HG03095 (cell line): Measurements from ENCODE around the gene KAZN.

Source experiments
- ATAC-seq: cut with Tn5 transposase; IDR thresholded peaks from one replicate; pipeline ENCODE4 v1.9.1; 2021; ENCODE audit warnings: moderate library complexity; ENCODE audit not compliant: unreplicated experiment

Gene KAZN

DNA sequence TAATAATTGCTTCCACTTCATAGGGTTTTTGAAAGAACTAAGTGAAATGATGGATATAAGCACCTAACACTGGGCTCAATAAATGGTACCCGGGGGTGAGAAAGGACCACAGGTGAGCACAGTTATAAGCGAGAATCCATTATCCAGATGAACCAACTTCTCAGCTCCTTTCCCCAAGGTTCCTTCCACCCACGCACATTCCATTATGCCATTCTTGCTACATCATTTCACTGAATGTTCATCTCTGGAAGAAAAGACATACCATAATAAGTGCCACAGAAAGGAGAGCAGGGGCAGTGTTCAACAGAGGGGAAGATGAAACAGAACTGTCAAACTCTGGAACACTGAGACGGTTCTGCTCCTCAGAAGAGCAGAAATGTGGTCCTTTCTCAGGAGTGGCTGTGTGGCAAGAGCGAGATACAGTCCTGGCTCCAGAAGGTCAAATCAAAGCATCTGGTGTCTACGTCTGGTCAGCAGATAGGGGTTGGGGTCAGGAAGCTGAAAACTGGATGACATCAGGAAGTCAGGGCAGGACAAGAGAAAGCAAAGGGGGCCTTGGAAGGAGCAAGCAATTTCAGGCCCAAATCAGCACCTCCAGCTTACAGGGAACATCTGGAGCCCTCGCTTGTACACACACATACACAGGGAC, 299.6 kb downstream of the KAZN start:
- no peak for ATAC-seq

DNA sequence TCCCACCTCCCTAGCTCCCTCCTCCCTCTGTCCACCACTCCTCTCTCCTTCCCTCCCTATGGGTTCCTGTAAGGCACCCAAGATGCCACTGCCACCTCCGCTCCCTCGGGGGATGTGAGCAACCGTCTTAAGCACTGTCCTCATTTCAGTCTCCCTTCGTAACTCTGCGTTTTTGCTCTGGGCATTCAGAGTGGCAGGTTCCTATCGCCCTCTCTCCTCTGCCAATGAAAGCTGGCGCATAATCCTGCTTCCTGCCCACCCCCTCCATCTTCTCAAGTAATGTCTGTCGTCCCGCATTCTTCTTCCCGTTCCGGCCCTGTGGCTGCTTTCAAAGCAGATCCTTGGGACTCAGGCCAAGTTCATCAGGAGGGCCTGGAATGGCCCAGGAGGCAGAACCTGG, 301.2 kb downstream of the KAZN start:
- ATAC-seq = no peak

DNA sequence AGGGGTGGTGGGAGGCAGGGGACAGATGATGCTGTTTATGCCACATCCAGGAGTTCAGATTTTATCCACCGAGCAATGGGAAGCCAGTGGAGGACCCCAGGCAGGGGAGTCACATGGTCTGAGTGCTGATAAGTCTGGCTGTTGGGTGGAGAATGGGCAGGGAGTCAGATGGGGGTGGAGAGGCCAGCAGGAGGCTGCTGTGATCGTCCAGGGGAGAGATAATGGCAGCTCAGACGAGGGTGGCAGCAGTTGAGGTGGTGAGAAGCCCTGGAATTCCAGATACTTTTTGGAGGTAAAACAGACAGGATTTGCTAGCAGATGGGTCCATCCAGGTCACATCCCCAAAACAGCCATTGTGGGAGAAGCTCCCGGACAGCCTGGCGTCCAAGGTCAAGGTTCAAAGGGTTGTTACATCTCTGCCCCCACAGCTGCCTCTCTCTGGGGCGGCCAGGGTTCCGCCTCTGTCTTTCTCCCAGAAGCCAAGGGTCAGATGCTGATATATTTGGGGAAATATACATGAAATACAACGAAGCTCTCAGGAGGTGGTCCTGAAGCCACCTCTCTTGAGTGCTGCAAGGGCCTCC, 303.0 kb downstream of the KAZN start:
- ATAC-seq = no peak

DNA sequence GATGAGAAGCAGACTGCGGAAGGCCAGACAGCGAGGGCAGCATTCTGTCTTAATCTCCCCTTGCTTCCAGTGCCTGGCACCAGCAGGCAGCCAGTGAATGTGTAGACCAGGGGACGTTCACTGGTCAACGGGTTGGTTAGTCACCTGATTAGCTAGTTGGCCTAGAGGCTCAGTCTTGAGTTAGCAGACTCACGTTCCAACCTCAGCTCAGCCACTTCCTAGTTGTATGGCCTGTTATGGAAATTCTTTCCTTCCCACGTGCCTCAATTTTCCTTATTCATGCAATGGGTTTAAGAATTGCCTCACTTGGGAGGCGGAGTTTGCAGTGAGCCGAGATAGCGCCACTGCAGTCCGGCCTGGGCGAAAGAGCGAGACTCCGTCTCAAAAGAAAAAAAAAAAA, 305.4 kb downstream of the KAZN start:
- ATAC-seq = no peak

DNA sequence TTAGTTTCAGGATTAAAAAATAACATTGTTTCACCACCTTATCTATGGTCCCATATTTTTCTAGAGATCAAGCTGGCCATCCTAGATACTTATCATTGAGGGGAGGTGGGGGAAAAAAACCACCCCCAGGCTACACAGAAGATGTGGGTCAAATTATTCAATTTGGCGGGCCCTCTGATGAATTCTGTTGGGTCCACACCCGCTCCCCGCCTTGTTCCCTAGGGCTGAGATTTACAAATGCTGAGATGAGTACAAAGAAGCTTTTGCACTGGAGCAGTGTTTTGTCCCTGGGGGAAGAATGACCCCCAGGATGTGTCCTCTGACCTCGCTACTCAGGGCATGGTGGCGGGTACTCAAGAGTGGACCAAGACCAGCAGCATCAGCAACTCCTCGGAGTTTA, 308.2 kb downstream of the KAZN start:
- no peak for ATAC-seq

DNA sequence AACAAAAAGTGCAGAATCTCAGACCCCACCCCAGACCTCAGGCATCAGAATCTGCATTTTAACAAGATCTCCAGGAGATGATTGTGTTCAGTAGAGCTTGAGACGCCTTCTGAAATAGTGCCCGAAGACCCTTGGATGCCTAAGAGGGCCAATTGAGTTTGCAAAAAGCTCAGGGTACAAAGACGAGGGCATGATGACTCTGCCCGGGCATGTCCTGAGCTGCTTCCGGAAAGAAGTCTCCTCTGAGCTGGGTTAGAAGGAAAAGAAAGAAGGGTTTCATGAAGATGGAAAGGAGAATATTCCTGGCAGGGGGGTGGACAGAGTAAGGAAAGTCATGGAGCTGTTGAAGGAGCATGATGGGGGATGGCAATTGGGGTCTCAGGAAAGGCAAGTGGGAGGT, 308.9 kb downstream of the KAZN start:
- ATAC-seq = no peak

DNA sequence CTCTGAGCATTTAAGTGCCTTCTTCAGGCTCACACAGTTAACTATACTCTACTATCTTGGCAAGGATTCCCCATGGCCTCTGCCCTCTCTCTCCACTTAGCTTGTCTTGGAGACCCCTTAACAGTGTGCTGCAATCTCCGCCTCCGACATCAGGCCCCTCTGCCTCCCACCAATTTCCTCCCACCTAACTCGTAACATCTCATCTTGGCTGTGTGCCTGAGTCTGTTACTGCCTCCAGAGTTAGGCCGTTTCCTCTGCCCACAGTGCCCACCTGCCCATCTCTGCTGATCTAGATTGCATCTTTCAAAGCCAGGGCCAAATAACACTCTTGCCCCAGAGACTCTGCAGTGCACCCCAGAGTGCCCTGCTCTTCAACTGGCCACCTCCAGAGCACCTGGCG, 310.8 kb downstream of the KAZN start:
- ATAC-seq = no peak

DNA sequence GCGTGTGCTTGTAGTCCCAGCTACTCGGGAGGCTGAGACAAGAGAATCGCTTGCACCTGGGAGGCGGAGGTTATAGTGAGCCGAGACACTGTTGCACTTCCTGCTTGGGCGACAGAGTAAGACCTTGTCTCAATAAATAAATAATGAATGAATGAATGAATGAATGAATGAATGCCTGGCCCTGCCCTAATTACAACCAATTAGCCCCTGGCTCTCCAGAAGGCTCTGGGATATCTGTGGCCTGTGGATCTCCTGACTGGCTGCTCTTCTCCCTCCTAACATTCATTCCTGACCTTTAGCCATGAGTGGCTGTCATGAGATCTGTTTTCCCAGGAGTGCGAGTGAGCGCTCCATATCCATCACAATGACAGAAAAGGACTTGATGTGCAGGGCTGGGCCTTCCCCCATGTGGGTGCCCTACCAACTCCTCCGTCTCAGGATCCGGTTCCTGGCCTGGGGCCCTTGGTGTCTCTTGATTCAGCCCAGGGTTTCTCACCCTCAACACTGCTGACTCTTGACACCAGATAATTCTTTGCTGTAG, 311.5 kb downstream of the KAZN start:
- no peak for ATAC-seq

DNA sequence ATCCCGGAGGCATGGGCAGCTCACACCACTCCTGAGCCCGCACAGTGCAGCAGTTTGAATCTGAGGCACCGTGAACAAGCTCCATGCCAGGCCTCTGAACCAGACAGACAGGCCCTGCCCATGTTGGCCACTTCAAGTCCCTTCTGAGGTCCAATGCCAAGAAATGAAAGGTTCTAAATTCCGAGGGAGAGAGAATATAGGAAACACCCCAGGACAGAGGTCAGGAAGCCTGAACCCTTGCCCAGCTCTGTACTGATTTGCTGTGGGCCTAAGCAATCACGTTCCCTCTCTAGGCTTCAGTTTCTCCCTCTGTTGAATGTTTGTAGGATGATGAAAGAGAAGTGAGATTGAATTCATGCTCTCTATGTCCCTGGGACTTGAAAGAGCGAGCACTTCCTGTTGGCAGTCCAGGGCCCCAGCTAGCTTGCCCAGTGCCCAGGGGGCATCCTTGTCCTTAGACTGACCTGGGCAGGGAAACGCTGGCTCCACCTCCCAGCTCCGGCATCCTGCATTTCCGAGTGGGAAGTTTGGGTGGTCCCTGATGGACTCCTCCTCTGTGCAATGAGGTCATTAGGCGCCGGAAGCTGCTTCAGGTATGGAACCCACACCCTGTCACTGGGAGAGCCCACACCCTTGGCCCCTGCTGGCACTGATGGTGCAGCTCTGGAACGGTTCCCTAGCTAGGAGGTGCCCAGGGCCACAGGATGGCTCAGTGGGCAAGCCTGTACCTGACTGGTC, 312.7 kb downstream of the KAZN start:
- ATAC-seq = no peak

DNA sequence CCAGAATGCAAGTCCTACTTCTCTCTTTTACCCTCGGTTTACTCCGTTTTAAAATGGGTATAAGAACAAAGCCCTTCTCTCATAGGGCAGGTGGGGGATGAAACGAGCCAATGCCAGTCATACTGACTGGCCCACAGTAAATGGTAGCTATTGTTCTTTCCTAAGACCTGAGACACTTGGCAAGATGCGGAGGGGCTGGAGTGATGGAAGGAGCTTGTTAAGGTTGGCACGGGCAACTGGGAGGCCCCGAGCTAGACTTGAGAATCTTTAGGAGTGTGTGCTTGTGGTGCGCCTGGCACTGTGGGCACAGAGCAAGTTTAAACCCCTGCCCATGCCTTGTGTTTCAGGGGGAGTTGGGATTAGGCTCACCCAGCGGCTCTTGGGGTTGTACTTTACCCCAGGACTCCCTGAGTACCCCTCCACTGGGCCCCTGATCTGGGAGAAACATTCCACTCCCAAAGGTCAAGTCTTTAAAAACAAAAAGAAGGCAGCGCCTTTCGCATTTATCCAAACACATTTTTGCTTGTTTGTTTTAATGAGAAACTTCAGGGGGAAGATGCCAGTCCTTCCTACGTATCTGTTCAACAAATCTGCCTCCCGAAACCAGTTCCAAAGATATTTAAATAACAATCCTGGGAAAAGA, 314.5 kb downstream of the KAZN start:
- no peak for ATAC-seq

DNA sequence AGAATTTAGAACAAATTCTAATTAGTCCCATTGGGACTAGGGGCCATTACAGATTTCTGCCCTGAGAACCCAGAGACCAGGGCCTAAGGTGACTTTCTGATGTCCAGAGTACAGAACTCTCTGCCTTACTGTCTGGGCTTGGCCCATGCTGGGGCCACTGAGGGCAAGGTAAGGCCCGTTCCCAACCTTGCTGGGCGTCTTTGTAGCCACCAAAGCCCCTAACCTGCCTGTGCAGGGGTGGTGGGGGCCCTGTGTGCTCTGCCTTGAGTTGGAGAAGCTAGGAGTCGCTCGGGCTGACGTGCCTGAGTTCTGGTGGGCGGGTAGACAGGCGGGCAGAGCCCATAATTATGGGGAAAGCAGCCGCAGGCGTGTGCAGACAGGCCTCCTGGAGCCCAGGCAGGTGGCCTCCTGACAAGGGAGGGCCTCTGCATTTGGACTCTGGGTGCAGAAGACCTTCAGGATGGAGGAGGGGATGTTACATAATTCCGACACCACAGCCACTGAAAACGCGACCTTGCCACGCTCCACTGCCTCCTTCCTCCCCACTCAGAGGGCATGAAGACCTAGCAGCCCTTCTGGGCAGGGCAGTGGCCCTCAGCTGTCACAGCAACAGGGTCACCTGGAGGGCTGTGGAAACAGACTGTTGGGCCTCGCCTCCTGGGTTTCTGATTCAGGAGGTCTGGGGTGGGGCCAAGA, 315.1 kb downstream of the KAZN start:
- no peak for ATAC-seq

DNA sequence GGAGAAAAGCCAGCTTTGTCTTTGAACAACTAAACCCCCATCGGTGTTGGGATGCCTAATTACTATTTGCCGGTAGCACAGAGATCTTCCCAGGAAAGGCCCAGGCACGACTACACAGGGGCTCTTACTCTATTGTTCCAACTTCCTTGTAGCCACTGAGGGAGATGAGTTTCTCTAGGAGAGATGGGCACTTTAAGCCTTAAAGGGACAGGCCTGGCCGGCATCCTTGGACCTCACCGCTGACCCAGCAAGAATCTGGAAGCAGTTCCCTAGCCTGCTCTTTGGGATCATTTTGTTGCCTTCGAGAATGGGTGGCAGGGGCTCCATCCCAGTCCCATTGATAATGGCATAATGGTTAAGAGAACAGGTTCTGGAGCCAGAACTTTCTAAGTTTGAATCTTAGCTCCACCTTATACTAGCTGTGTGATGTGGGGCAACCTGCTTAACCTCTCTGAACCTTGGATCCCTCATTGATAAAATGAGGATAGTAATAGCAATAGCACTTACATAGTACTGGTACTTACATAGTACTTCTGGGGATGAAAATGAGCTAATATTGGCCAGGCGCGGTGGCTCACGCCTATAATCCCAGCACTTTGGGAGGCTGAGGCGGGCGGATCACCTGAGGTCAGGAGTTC, 316.0 kb downstream of the KAZN start:
- no peak for ATAC-seq

DNA sequence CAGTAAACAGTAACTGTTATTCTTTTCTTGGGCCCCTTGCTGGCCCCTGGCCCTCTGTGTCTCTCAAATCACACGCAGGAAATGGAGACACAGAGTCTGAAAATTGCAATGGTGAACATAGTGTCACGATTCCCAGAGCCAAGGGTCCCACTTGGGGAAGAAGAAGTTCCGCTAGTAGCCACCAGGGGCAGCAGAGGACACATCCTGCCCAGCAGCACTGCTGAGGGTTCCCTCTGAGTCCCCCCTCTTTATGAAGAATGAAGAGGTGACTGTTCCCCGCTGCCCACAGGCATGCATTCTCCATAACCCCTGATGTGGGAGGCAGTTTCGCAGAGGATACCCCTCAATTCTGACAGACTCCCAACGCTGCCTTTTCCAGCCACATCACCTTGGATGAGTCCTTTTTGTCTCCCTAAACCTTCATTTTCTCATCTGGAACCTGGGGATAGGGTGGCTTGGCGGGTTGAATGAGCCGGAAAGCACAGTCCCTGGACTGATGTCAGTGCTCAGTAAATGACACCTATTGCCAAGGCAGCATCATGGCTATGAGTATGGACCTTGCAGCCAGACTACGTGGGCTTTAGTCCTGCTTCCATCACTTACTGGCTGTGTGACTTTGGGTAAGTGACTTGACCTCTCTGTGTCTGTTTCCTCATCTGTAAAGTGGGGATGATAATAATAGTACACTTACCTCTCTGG, 317.0 kb downstream of the KAZN start:
- no peak for ATAC-seq

DNA sequence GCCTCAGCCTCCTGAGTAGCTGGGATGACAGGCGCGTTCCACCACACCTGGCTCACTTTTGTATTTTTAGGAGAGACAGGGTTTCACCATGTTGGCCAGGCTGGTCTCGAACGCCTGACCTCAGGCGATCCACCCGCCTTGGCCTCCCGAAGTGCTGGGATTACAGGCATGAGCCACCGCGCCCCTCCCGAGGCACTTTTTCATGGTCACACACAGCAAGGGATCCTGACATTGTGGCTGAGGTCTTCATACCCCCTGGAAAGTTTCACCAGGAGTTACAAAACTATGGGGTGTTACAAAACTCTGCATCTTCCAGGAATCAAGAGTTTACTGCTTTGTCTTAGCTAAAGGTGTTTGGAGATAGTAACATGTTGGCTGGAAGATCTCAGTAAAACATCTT, 320.8 kb downstream of the KAZN start:
- no peak for ATAC-seq

DNA sequence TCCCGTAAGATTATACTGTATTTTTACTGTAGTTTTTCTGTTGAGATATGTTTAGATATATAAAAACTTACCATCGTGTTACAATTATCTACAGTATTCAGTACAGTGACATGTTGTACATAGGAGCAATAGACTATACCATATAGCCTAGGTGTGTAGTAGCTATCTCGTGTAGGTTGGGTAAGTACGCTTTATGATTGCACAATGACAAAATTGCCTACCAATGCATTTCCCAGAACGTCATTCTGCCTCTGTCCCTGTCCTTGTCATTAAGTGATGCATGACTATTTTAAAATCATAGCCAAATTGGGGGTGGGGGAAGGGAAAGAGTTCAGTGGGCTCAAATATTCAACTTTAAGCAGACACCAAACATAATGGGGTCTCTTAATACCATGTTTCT, 321.3 kb downstream of the KAZN start:
- no peak for ATAC-seq

DNA sequence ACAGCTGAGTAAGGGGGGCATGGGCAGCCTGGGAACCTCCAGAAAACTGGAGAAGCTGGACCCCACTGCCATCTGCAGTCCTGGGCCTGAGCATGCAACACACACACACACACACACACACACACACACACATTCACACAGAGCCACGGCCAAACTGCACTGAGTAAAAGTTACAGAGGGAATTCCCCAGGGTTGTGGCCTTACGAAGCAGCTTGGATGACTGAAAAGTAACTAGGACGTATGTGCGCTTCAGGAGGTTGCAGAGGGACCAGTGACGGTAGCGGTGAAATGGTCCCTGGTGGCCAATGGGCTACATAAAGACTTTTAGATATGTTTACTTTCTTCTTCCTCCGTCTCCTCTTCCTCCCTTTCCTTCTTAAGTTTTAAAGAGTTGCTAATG, 322.6 kb downstream of the KAZN start:
- no peak for ATAC-seq

DNA sequence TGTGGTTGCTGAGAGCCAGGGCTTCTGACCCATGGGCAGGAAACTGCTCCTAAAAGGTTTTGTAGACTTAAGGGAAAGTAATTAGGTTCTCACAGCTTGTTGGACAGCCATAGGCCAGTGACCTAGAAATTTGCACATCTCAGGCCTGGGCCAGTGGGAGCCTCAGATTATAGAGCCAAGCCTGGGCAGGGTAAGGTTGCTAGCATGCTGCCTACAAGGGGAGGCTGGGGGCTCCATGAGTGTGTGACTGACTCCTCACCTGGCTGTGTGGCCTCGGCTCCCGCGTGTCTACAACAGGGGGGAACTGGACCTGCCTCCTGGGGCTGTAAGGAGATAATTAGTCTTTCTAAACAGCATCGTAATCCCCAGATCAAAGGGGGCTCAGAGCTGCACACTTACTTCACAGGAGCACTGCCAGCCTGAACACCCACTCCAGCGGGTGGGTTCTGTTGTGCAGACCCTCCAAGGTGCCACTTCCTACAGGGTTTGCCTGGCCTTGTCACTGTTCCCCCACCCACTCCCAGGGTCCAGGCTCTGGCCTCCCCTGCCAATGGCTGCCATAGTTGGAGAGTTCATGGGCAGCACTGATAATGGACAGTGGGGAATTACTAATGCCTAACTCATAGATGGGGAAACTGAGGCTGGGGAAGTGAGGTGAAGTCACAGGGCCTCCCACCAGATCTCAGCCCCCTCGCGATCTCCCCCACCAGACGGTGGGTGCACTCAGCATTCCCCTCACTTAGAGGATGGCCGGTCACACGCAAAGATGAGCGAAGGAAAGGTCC, 324.6 kb downstream of the KAZN start:
- no peak for ATAC-seq

DNA sequence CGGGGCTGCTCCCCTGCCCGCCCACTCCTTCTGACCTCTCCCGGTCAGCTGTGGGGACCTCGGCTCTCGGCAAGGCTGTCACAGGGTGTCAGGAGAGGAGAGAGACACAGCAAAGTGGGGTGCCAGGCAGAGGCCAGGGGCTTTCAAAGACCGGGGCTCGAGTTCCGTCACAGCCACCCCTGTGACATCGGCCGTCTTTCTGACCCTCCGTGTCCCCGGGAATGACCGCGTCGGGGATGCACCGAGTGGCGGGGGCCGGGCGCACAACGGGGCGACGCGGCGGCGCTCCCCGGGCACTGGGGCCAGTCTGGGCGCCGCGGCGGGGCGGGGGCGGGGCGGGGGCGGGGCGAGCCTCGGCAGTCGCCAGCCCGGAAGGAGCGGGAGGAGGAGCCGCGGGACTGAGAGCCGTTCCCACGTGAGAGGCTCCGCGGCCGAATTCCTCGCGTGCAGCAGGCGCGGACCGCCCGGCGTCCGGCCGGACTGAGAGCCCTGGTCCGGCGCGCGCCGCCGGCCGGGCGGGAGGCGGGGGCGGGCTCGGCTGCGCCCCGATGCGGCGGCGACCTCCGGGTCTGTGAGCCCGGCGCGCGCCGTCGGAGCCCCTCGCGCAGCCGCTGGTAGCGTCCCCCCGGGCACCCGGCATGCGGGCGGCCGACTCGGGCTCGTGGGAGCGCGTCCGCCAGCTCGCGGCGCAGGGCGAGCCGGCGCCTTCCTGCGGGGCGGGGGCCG, 325.4 kb downstream of the KAZN start:
- no peak for ATAC-seq
